Hematopoietic multipotent progenitor cell (in vitro differentiated cells): ENCODE measurements around the gene MYO1H. TPM values are rescaled to one million over a fixed set of nuclear protein-coding genes. Genes with fewer than 3 reads are reported as not detected.

Experiments
- DNase-seq, 3 donors: peaks; one replicate each; pipeline ENCODE4 v3.0.0-alpha.2; 2011 to 2015; ENCODE audit warnings: low read depth in 2 of 3, low spot score in 2 of 3
- total RNA-seq: library from RNA; depleted of rRNA; stranded (reverse); fragments of >200 nt; gene quantifications from one replicate; pipeline ENCODE4 v1.2.3, GENCODE V29; 2012

Gene MYO1H
- total RNA-seq, 1 donor = not detected

DNA sequence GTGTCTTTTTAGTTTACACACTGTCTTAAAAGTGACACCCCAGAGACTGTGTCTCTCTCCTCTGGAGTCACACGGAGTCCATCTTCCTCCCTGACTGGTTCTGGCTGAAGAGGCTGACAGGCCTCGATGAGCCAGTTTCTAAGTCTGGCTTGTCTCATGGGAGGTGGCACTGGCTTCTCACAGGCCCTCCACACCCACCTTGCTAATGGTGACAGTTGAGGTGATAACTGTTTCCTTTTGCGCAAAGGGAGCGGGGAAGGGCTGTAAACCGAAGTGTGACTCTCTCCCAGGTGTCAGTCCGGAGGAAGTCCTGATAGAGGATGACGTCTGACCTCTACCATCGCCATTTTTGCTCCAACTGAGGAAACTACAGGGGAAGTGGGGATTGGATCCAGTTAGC, 99.2 kb downstream of the MYO1H start:
- no peak for DNase-seq

DNA sequence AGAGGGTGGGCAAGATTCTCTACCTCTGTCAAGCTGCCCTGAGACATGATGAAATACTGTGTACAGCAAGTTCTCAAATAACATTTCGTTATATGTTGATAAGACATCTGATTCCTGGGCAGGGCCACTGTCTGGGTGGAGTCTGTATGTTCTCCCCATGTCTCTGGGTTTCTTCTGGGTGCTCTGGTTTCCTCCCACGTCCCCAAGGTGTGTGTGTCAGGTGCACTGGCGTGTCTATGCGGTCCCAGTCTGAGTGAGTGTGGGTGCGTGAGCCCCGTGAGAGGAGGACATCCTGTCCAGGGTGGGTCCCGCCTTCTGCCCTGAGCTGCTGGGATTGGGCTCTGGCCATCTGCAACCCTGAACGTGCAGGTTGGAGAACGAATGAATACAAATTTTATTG, 99.8 kb downstream of the MYO1H start:
- no peak for DNase-seq

DNA sequence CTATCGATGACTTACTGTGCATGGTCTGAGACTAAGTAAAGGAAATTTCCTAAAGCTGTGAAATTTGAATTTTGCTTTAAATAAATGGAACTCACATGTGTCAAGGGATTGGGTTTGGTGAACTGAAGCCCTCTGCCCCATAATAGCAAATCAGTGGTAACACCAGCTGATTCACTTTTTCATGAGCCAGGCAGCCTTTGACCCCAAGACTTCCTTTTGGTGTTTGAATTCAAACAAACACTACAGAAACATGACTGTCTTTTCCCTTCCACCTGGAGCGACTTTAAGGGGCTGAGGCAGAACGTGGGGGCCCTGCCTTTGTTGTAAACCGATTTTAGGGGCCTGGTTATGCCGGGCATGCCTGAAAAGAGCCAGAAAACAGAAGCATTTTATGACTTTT, 100.6 kb downstream of the MYO1H start:
- no peak for DNase-seq

GRCh38 chr12:109448707-109449390, 101.1 kb downstream of the MYO1H start:
- no peak for DNase-seq

GRCh38 chr12:109449845-109450532, 102.3 kb downstream of the MYO1H start:
- DNase-seq = no peak

DNA sequence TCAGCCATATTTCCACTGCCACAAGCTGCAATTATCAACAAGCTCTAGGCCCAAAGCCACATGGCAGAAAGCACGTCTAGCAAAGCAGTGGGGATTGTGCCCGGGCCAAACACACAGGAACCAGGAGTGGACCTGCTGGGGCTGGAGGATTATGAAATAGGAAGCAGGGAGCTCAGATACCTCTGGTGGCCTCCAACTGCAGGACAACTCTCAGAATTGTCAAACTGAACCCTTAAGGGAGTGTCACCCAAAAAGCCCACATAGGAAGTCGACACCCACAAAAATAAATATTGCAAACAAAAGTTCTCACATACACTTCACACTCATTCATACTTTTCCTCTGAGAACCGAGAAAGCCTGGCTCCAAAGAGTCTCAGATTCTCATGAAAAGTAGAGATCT, 103.3 kb downstream of the MYO1H start:
- DNase-seq = no peak

- DNase-seq = no peak
Measured at GRCh38 chr12:109451400-109451799, 103.7 kb downstream of the MYO1H start.

DNA sequence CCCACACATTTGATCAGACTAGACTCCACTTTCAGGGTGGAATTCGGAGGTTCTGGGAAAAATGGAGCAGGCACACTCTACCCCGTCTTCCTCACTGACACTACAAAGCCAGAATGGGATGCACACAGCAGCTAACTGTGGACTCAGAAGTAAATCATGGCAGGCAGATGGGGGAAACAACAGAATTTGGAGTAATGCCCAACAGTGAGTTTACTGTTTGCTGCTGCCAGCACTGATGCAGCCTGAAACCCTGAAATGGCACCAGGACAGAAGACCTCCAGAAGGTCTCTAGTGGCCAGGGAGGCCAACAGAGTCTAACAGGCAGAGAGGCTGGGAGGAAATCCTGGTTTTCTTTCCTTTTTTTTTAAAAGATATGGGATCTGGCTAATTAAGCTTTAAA, 104.8 kb downstream of the MYO1H start:
- DNase-seq = no peak

GRCh38 chr12:109455706-109456105, 108.0 kb downstream of the MYO1H start:
- no peak for DNase-seq

DNA sequence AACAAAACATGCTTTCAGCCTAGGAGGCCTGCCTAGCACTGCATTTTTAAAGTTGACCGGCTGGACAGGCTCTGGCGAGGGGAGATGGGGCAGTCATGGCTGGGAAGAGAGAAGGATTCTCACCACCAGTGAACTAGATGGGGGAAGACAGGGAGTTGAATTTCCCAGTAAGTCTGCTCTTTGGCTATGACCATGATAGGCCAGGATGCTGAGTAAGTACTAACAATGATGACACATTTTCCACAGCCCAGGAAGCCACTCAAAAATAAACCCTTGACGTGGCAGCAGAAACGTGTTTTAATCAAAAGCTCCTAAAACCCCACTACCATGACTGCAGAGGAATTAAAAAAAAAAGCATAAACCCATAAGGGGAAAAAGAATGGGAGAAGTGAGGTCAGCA, 110.4 kb downstream of the MYO1H start:
- DNase-seq = no peak

- DNase-seq = no peak
Measured at GRCh38 chr12:109458771-109459208, 111.1 kb downstream of the MYO1H start.

GRCh38 chr12:109459247-109459646, 111.5 kb downstream of the MYO1H start:
- no peak for DNase-seq

DNA sequence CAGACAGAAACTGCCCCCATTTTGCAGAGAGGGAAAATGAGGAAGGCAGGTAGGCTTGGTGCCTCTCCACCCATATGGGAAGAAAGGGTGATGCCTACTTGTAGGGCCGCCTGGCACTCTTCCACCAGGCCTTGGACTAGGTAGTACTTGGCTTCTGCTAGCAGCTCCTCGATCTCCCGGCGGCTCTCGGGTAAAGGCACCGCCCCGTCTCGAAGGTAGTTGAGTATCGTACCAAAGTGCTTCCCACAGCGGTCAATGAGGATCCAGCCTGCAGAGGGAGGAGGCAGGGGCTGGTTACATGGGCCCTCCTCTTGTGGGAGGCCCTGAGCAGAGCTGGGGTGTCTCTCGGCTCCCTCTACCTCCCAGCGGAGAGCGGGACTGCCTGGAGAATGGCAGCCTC, 112.8 kb downstream of the MYO1H start:
- no peak for DNase-seq

GRCh38 chr12:109461049-109461845, 113.5 kb downstream of the MYO1H start:
- peak in 2 of 3 donors; percentile 17 to 39 for DNase-seq

DNA sequence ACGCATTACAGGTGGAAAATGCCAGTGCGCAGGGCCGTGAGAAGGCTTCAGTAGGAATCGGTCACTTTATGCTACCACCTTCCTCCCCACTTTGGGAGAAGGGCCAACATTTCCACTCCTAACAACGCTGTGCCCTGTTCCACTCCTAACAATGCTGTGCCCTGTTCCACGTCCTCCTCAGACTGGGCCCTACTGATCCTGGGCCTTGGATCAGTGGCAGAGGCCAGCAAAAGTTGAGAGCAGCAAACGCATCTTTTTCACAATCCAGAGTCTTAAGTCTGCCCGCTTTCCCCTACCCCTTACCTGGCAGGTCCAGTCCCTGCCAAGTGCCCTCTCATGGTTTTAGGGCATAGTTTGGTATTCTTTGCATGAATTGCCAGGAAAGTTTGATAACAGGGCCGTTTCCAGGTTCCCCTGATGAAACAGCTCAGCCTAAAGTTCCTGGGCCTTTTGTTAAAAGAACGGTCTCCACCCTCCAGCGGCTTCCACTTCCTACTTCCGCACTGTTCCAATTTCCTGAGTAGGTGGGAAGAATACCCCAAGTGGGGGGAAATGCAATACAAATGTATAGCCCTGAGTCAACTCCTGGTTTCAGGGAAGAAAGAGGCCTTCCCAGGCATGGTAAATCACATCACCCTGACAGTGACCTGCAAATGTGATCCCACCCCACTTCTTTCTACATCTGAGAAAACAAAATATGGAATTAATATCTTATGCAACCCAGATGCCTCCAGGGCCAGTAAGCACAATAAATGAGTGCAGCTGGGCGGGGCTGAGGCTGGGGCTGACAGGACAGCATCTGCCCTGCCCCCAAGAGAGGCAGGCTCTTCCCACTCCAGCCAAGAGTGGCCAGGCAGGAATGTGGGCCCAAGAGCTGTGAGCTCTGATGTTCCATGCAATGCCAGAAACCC, 114.4 kb downstream of the MYO1H start:
- no peak for DNase-seq

GRCh38 chr12:109462868-109463692, 115.4 kb downstream of the MYO1H start:
- peak in 1 of 3 donors; percentile 7 for DNase-seq

DNA sequence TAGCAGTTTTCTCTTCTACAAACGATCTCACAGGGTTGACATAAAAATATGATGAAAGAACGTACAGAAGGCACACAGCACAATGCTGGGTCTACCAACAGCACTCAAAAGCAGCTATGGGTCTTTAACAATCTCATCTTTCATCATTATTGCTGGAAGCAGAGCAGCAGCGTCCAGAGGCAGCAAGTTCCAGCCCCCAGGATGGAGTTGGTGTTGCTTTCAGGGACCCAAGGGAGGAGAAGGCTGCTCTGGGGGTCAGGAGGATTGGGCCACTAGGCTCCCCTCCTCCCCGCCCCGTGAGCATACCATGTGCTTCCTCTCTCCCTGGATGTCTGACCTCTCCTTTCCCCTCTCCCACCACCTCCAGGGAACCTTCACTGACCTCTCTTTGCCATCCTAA, 116.1 kb downstream of the MYO1H start:
- no peak for DNase-seq

DNA sequence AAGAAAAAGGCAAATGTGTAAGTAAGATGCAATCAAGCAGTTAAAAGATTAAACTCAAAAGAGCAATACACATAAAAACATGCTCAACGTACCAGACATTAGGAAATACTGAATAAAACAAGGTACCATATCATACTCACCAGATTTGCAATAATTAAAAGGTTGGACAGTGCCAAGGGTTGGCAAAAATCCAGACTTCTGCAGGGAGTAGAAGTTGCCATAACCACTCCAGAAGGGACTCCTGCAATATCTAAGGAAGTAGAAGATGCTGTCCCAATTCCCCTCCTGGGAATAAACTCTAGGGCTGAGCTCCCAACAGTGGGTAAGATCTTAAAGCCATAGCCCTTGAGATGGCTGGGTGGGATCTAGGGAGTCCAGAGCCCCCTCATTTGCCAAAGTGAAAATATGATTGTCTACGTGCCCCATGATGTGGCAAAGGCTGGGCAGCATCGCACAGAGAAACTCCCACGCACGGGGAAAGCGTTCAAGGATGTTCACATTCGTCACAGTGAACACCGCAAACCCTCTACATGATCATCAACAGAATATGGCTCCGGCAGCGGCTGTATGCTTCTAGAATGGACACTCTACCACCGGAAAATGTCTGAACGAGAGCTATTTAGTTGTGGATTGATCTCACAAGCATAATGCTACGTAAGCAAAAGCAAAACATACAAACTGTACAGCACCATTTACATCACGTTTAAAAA, 117.1 kb downstream of the MYO1H start:
- DNase-seq = no peak

DNA sequence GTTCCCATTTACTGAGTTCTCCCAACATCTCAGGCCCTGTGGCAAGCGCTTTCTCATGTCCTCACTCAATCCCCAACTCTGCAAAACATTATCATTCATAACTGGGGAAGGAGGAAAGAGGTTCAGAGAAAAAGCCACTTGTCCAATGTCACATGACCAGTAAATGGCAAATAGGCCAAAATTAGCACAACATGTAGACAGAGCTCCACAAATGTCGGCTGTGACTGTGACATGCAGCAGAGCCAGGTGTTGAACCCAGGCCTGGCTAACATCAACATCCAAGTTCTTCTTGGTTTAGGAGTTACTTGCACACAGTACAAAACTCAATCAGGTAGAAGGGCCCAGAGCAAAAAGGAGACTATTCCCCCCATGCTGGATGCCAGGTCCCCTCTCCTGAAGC, 118.6 kb downstream of the MYO1H start:
- DNase-seq = no peak
